ENCODE results near the gene ADGRB3. TPM values are rescaled to one million over a fixed set of nuclear protein-coding genes. Genes with fewer than 3 reads are reported as not detected.
A peak's percentile ranks its signal among the peaks of the same experiment; 100 is the strongest.

The ADGRB3 gene
- total RNA-seq, 1 donor from 2014 or later: 3.5 TPM

- TF ChIP-seq CTCF (IDR thresholded peaks at IDR 0.05): no peak
- Histone ChIP-seq H3K4me1 (no peaks in the 10 kb centered on the region), H3K27me3 (no peaks in the 10 kb centered on the region), H3K36me3 (no peaks in the 10 kb centered on the region), H3K27ac (no peak overlapping the region), H3K9me3 (no peaks in the 10 kb centered on the region), H3K4me3 (no peak overlapping the region)
- DNase-seq: no peak
- intact Hi-C loops (cut with DNase I): no loop called here
- no peak for ATAC-seq
Observed at GRCh38 chr6:69232008-69232407, 596.9 kb downstream of the ADGRB3 start.

DNA sequence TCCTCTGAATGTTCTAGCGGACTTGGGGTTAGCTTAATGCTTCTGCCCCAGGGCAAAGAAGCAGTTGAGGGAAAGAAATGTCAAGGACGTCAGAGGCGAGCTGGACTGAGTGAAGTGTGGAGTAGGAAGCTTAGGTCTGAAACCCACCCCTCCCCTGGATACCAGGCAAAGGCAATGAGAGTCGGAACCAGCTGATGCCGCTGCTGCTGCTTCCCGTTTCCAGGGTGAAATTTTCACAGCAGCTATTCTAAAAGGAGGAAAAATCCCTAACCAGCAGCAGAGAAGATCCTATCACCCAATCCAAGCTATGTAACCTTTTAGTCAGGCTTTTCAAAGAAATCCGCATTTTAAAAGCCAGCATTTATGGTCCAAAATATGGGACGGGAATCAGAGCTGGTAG, 597.4 kb downstream of the ADGRB3 start:
- H3K27ac ChIP-seq: no peak overlapping the region
- no peak overlapping the region for H3K4me3 ChIP-seq
- ATAC-seq (no peak), DNase-seq (no peak)
- no peaks in the 10 kb centered on the region for H3K4me1 ChIP-seq
- no peaks in the 10 kb centered on the region for H3K27me3 ChIP-seq
- no peaks in the 10 kb centered on the region for H3K9me3 ChIP-seq
- no peaks in the 10 kb centered on the region for H3K36me3 ChIP-seq
- no peak for TF ChIP-seq CTCF (IDR thresholded peaks at IDR 0.05)
- intact Hi-C loops (cut with DNase I): no loop called here

GRCh38 chr6:69232911-69233448, 597.9 kb downstream of the ADGRB3 start:
- H3K4me3 ChIP-seq: no peak overlapping the region
- DNase-seq: peak; percentile 82
- no peak for TF ChIP-seq CTCF (IDR thresholded peaks at IDR 0.05)
- H3K27me3 ChIP-seq: no peaks in the 10 kb centered on the region
- peak; percentile 92 for ATAC-seq
- H3K27ac ChIP-seq: no peak overlapping the region
- no peaks in the 10 kb centered on the region for H3K4me1 ChIP-seq
- intact Hi-C loops (cut with DNase I): no loop called here
- no peaks in the 10 kb centered on the region for H3K36me3 ChIP-seq
- H3K9me3 ChIP-seq: no peaks in the 10 kb centered on the region

DNA sequence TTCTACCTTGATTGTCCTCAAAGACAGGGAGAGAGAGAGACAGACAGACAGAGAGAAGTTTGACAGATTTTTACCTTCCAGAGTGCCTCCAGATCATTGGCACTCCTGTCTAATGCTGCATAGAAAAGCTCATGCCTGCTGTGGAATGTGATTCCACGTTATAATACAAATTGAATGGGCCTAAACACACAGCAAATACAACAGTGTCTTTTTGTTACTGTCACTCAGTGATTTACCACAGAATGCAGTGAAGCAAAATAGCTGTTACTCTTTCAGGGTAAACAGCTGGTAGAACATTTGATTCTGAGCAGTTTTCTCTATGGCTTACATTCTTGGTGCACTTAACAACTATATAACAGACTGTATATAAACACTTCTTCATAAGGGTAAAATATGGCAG, 603.0 kb downstream of the ADGRB3 start:
- Histone ChIP-seq H3K36me3 (no peaks in the 10 kb centered on the region), H3K4me1 (no peaks in the 10 kb centered on the region), H3K27me3 (no peaks in the 10 kb centered on the region), H3K4me3 (no peak overlapping the region), H3K27ac (no peak overlapping the region), H3K9me3 (no peaks in the 10 kb centered on the region)
- DNase-seq: no peak
- ATAC-seq: no peak
- no peak for TF ChIP-seq CTCF (IDR thresholded peaks at IDR 0.05)
- intact Hi-C loops (cut with DNase I): no loop called here

DNA sequence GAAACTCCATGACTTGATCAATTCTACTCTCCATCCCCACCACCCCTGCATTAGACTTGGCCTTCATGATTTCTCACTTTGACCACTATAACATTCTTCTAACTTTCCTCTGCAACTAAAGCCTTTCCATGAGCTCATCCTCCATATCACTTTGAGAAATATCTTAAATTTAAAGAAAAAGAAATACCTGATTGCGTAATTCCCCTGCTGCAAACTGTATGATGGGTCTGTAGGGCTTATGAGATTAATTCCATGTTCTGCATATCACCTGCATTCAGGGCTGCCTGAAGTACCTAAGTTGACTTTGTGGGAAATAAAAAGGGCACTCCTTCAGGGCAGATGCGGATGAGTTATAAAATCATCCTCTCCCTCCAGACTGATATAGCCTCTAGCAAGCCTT, 611.9 kb downstream of the ADGRB3 start:
- Histone ChIP-seq H3K27ac (no peak overlapping the region), H3K36me3 (no peaks in the 10 kb centered on the region), H3K4me1 (no peaks in the 10 kb centered on the region), H3K27me3 (no peaks in the 10 kb centered on the region), H3K9me3 (no peaks in the 10 kb centered on the region), H3K4me3 (no peak overlapping the region)
- no peak for DNase-seq
- no peak for TF ChIP-seq CTCF (IDR thresholded peaks at IDR 0.05)
- intact Hi-C loops (cut with DNase I): no loop called here
- no peak for ATAC-seq

DNA sequence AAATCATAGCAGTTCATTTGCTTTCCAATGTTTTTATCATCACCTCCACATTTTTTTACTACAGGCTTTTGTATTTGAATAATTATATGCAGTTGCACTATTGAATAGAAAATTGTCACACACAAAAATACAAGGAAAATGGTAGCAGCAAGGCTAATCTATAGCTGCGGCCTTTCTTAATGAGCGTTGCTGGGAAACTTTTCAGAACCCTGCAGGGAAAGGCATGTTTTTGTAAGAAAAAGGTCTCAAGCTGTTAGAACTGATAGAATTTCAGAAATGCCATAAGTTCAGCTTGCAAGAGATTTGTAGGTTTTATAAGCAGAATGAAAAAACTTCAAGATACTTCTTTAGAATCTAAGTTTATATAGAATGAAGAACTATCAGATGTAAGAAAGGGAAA, 625.9 kb downstream of the ADGRB3 start:
- Histone ChIP-seq H3K4me3 (no peak overlapping the region), H3K4me1 (no peaks in the 10 kb centered on the region), H3K27me3 (no peaks in the 10 kb centered on the region), H3K9me3 (no peaks in the 10 kb centered on the region), H3K36me3 (no peaks in the 10 kb centered on the region), H3K27ac (no peak overlapping the region)
- no peak for TF ChIP-seq CTCF (IDR thresholded peaks at IDR 0.05)
- DNase-seq (no peak), ATAC-seq (no peak)
- intact Hi-C loops (cut with DNase I): no loop called here

All from upper lobe of right lung (tissue), 1 donor.